22Rv1 (cell line): ENCODE results near the gene DMRT3.
A peak's percentile ranks its signal among the peaks of the same experiment; 100 is the strongest.

ENCODE experiments used
- H3K27ac ChIP-seq: fragments of 450-650 bp; 2 replicates; pipeline ENCODE4 v1.5.1; 2017
- ZFX ChIP-seq: fragments of 450-650 bp; IDR thresholded peaks from 2 replicates; pipeline ENCODE4 v1.6.1; 2017; ENCODE audit warnings: antibody characterized with exemption, borderline replicate concordance
- TF ChIP-seq, protein P1 (sequence below): fragments of 450-650 bp; IDR thresholded peaks from 2 replicates; pipeline ENCODE4 v1.5.1; 2017; ENCODE audit warnings: mild to moderate bottlenecking

DMRT3 gene

DNA sequence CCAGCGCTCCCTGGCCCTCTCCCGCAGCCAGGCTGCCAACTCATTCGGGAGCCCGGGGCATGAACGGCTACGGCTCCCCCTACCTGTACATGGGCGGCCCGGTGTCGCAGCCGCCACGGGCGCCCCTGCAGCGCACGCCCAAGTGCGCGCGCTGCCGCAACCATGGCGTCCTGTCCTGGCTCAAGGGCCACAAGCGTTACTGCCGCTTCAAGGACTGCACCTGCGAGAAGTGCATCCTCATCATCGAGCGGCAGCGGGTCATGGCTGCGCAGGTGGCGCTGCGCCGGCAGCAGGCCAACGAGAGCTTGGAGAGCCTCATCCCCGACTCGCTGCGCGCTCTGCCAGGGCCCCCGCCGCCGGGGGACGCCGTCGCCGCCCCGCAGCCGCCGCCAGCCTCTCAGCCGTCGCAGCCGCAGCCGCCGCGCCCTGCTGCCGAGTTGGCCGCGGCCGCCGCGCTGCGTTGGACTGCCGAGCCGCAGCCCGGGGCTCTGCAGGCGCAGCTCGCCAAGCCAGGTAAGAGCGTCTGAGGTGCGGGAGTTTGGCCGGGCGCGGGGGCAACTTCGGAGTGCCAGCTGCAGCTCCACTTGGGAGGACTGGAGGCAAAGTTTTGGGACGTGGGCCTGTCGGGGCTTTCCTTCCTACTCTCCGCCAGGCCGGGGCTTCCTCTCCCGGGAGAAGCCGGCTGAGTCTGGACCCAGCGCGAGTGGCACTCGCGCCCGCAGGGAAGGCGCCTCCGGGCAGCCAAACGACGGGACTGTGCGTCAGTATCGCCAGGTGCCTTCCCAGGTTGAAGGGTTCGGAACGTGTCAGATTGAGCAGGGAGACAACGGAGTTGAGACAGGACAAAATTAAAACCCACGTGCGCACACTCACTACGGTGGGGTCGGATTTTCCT is 735 bp downstream of the DMRT3 start:
- no peak for TF ChIP-seq ZFX
- TF ChIP-seq, protein P1, sequence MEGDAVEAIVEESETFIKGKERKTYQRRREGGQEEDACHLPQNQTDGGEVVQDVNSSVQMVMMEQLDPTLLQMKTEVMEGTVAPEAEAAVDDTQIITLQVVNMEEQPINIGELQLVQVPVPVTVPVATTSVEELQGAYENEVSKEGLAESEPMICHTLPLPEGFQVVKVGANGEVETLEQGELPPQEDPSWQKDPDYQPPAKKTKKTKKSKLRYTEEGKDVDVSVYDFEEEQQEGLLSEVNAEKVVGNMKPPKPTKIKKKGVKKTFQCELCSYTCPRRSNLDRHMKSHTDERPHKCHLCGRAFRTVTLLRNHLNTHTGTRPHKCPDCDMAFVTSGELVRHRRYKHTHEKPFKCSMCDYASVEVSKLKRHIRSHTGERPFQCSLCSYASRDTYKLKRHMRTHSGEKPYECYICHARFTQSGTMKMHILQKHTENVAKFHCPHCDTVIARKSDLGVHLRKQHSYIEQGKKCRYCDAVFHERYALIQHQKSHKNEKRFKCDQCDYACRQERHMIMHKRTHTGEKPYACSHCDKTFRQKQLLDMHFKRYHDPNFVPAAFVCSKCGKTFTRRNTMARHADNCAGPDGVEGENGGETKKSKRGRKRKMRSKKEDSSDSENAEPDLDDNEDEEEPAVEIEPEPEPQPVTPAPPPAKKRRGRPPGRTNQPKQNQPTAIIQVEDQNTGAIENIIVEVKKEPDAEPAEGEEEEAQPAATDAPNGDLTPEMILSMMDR, result 0 out of 2 replicates have a peak, but pooled peaks have one; percentile 19
- no peak overlapping the region for H3K27ac ChIP-seq

DNA sequence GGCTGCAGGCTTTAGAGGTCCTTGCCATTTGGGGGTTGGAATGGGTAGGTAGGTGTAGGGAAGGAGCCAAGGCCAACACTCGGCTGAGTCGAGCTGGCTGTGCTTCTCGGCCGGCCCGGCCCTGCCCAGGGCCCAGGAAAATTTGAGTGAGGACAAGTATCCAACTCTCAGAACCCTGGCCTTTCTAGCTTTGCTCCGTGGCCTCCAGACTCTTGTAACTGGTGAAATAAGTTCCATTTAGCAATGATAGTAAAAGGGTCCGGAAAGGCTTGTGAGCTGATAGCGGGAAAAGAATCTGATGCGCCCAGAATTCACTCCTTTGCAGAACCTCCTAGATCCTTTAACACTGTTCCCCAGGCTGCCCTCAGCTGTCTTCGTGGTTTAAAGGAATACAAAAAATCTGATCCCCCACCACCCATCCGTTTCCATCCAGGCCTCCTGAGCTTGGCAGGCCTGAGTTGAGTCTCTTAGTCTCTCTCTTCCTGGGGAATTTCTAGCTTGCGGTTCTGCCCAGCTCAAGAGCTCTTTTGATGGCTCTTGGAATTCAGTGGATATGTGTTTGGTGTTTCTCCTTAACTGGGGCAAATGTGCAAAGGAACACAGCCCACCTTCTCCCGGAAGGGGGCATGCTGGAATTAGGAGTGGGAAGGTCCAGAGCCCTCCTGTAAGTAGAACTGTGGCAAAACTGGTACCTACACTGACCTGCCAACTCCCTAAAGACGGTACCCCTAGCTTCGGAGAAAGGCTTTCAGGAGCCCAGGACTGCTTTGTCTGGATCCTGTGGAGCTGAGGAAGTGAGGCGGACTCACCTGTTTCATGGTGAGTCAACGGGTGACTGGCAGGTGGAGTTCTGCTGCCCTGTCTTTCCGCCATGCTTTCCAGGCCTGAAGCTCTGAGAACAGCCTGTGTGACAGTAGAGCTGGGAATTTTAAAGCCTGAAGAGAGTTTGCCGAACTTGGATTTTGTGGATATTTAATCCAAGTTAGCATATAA is 1.7 kb downstream of the DMRT3 start:
- TF ChIP-seq, protein P1, result no peak
- TF ChIP-seq ZFX, result no peak
- no peak overlapping the region for H3K27ac ChIP-seq

DNA sequence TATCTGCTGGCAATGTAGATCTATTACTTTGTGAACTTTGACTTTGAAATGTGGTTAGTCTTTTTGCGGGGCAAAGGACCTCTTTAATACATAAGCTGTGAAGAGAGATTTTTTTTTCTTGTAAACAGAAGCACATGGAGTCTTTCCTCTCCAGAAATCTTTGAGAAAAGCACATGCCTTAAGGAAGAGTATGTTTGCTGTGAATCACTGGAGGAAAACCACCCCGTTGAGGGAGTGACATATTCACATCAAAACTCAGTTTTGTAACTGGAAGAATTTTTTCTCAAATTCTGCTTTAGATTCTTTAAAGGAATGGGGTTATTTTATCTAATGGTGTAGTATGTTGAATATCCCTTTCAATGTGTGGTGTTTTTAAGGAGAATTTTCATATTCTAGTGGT is 3.5 kb downstream of the DMRT3 start:
- TF ChIP-seq, protein P1, result no peak
- TF ChIP-seq ZFX, result no peak
- H3K27ac ChIP-seq, result no peak overlapping the region

DNA sequence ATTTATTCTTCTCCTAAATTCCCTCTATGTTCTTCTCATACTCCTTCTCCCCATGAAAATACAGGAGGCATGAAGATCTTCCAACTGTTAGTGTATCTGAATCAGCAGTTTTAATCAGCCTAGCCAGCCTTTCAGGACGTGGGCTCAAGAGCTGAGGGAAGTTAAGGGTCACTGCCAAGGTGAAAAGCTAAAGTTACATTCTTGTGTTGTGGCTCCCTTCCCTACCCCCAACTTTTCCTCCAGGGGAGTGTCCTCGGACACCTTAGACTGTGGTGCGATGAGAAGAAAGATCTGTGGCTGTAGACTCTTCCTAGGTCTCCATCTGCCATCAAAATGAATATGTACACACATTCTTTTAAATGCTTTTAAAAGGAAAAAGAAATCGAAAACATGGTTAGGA is 4.2 kb downstream of the DMRT3 start:
- no peak for TF ChIP-seq ZFX
- TF ChIP-seq, protein P1, result no peak
- no peak overlapping the region for H3K27ac ChIP-seq

DNA sequence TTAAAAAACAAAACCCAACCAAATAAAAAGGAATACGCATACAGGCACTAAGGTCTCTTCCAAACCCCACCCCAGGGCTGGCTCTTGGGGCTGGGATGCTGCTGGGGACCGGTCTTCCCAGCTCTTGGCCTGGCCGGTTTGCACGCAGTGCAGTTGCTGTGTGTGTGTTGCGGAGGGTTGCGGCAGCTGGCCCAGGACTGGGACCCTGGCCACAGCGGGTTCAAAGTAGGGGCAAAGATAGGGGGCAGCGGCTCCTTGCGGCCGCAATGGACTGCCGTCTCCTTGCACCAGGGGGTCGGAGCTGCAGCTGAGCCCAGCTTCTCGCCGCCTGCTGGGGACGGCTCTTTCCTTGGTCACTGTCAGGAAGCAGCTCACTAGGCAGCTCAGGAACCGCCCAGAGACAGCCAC is 5.0 kb downstream of the DMRT3 start:
- TF ChIP-seq ZFX, result no peak
- TF ChIP-seq, protein P1, result no peak
- H3K27ac ChIP-seq, result no peak overlapping the region

DNA sequence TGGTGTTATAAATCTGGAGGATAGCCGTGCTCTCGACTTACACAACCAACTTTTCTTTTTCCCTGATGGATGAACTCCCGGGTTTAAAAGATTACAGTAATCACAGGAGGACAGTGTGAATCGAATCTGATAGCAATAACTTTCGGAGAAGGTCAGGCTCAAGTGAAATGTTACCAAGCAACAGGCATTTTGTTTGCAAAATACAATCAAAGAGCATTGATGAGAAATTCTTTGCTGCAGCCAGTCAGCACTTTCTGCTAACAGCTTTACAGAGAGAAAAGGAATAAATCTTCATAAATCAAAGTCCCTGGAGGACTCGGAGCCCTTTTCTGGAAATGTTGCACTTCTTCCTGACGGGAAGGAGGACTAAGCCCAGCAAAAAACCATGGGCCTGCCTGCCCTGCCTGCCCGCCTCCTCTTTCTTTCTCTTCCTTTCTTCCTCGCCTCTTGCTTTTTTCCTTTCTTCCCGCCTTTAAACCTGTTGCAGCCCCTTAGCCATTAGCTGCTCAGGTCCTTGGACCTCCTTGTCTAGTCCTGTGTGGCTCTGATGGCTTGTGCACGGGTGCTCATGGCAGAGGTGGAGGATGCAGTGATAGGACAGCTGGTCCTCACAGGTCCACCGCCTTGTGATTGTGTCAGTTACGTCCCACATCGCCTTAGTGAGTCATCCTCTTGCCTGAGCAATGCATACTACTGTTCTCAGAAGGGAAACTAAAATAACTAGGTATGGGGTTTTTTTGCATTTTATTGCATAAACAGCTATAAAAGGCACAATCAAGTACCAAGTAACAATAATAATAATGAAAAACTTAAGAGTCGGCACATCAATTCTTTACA is 6.2 kb downstream of the DMRT3 start:
- no peak overlapping the region for H3K27ac ChIP-seq
- TF ChIP-seq ZFX, result no peak
- TF ChIP-seq, protein P1, result no peak
